Heart right ventricle (tissue), 16 donors: ENCODE measurements around the gene SMURF1. TPM values are rescaled to one million over a fixed set of nuclear protein-coding genes. Genes with fewer than 3 reads are reported as not detected.

Experiments
- ATAC-seq, 8 donors: fragments of 200-7000 bp; cut with Tn5 transposase; one replicate each; pipeline ENCODE4 v1.9.1; 2020; ENCODE audit warnings: mild to moderate bottlenecking in 8 of 8, moderate library complexity in 8 of 8, moderate number of reproducible peaks in 1 of 8
- DNase-seq, 2 donors: peaks; one replicate each; pipeline ENCODE4 v3.0.0-alpha.2; 2020
- H3K27ac ChIP-seq, 10 donors: fragments of 200-600 bp; sonication (generic) in 2 of 10; one replicate each; pipeline versions ENCODE4 v1.5.0 to v1.8.0; 2020 to 2022; ENCODE audit warnings: mild to moderate bottlenecking in 3 of 10
- H3K27me3 ChIP-seq, 7 donors: fragments of 200-600 bp; one replicate each; pipeline ENCODE4 v1.8.0; 2021 to 2022; ENCODE audit warnings: mild to moderate bottlenecking in 2 of 7
- H3K36me3 ChIP-seq, 9 donors: fragments of 200-600 bp; sonication (generic) in 1 of 9; one replicate each; pipeline versions ENCODE4 v1.5.0 to v1.8.0; 2020 to 2022; ENCODE audit warnings: mild to moderate bottlenecking in 2 of 9
- H3K4me1 ChIP-seq, 9 donors: fragments of 200-600 bp; sonication (generic) in 1 of 9; one replicate each; pipeline versions ENCODE4 v1.5.0 to v1.8.0; 2020 to 2022; ENCODE audit warnings: mild to moderate bottlenecking in 4 of 9
- H3K4me3 ChIP-seq, 10 donors: fragments of 200-600 bp; sonication (generic) in 2 of 10; one replicate each; pipeline versions ENCODE4 v1.5.0 to v1.8.0; 2020 to 2022; ENCODE audit warnings: mild to moderate bottlenecking in 7 of 10, moderate library complexity in 2 of 10
- H3K9me3 ChIP-seq, 11 donors: fragments of 200-600 bp in 10 of 11; sonication (generic) in 2 of 11; one replicate each; pipeline versions ENCODE4 v1.5.0 to v1.8.0; 2013 to 2022; ENCODE audit warnings: mild to moderate bottlenecking in 2 of 11, control low read depth in 1 of 11, moderate library complexity in 1 of 11
- CTCF ChIP-seq, 9 donors: fragments of 200-600 bp; sonication (generic) in 2 of 9; IDR thresholded peaks; one replicate each; pipeline versions ENCODE4 v1.5.0 to v1.8.0; 2021 to 2022; ENCODE audit warnings: antibody characterized with exemption in 9 of 9, mild to moderate bottlenecking in 5 of 9, moderate library complexity in 1 of 9
- WGBS, 2 donors: extraction: QIAGEN DNeasy Blood & Tissue Kit; methylation state at CpG; one replicate each; pipeline ENCODE4 v1.1.7; 2013; ENCODE audit warnings: inconsistent platforms in 1 of 2; 5-methylcytosine and 5-hydroxymethylcytosine counted together
- intact Hi-C, 10 donors: fragments of 100-400 bp; cut with DNase I; formaldehyde crosslinking; loops; one replicate each; pipeline versions ENCODE4 v1.11.1 to v1.14.2; 2022
- polyA plus RNA-seq, 2 donors: library from polyadenylated mRNA; stranded (reverse); fragments of 200-250 nt; gene quantifications; one replicate each; pipeline ENCODE4 v1.2.3, GENCODE V29; 2013
- total RNA-seq, 10 donors: library from RNA; stranded (reverse); fragmentation: NEBNext Ultra II Directional in 3 of 10; extraction: Animal tissue kit (Norgen Biotek cat#: 25700) in 3 of 10; gene quantifications; one replicate each; pipeline versions ENCODE4 v1.2.1 to v1.2.4, GENCODE V29; 2021 to 2023
- donor health status: Arrhythmogenic right ventricular cardiomyopathy.
- donor health status: ischemic (EF 13 %, LVEDD 7.1; RV severe dilation, severe dysfunction).
- donor health status: healthy with polysubstance abuse.
- donor health status: DM: no; HTN: yes; CAD: no.
- donor health status: DM: no; HTN: no; CAD: no.
- donor health status: ischemic (EF 25% LVEDD 6.9; RV normal size, moderate dysfunction).
- donor health status: ischemic (EF 25% LVEDD 5.7; RV mildly dilated, moderate dysfunction).
- donor health status: healthy.
- donor health status: DM: yes; HTN: yes; CAD: no.
- donor health status: Ischemic cardiomyopathy.
- donor health status: ischemic (EF 35%, LVEDD 5.7; RV mildly dilated, moderate dysfunction).
- donor health status: nonischemic (EF 11% LVEDD 7.7; RV severe dilation, severe dysfunction).
- donor health status: DM: yes; HTN: yes; CAD: no.
- donor health status: PGD.
- donor health status: ischemic (EF 29% LVEDD 5.4; RV normal size, mild dysfunction).
- donor health status: nonischemic (EF 23%, LVEDD 6.1; RV moderate dilation, normal function).

The SMURF1 gene
- total and polyA plus RNA-seq, 12 donors = 4.2 to 14.7 (median 10.8) TPM

GRCh38 chr7:99086944-99087343 lies 57.0 kb downstream of the SMURF1 start:
- Histone ChIP-seq H3K27ac (no peak overlapping the region), H3K9me3 (peaks cover 0 to 9% (median 0%) of the 10 kb centered on the region in 11 donors), H3K36me3 (peaks cover 0 to 10% (median 0%) of the 10 kb centered on the region in 9 donors), H3K4me1 (peaks cover 0 to 15% (median 0%) of the 10 kb centered on the region in 9 donors), H3K27me3 (no peaks in the 10 kb centered on the region), H3K4me3 (no peak overlapping the region)
- 96 to 98% methylated on average over 2 of the region's 2 CpGs for WGBS, 2 donors
- DNase-seq (no peak), ATAC-seq (no peak)
- no peak for TF ChIP-seq CTCF (IDR thresholded peaks at IDR 0.05)
- intact Hi-C loops = loop anchor here in 1 of 10 donors (10.0 kb wide), 1 partner anchor 58 kb away; the partner anchor contains the start of gene SMURF1

GRCh38 chr7:99086532-99086931 lies 57.4 kb downstream of the SMURF1 start:
- ATAC-seq = no peak
- Histone ChIP-seq H3K4me3 (no peak overlapping the region), H3K27ac (no peak overlapping the region), H3K36me3 (peaks cover 0 to 10% (median 0%) of the 10 kb centered on the region in 9 donors), H3K27me3 (no peaks in the 10 kb centered on the region), H3K4me1 (peaks cover 0 to 11% (median 0%) of the 10 kb centered on the region in 9 donors), H3K9me3 (peaks cover 0 to 9% (median 0%) of the 10 kb centered on the region in 11 donors)
- TF ChIP-seq CTCF (IDR thresholded peaks at IDR 0.05) = no peak
- intact Hi-C loops = loop anchor here in 1 of 10 donors (10.0 kb wide), 1 partner anchor 58 kb away; the partner anchor contains the start of gene SMURF1
- 94 to 97% methylated on average over 5 of the region's 5 CpGs for WGBS, 2 donors
- DNase-seq = no peak

GRCh38 chr7:99083733-99084132 lies 60.2 kb downstream of the SMURF1 start:
- H3K36me3 ChIP-seq = peaks cover 0 to 10% (median 0%) of the 10 kb centered on the region in 9 donors
- H3K4me1 ChIP-seq = peaks cover 0 to 33% (median 9%) of the 10 kb centered on the region in 9 donors
- no peak for TF ChIP-seq CTCF (IDR thresholded peaks at IDR 0.05)
- ATAC-seq (no peak), DNase-seq (no peak)
- intact Hi-C loops = loop anchor here in 1 of 10 donors (10.0 kb wide), 1 partner anchor 61 kb away; the partner anchor contains the start of gene SMURF1
- no peaks in the 10 kb centered on the region for H3K27me3 ChIP-seq
- H3K27ac ChIP-seq = no peak overlapping the region
- no peak overlapping the region for H3K4me3 ChIP-seq
- whole genome bisulfite sequencing, 2 donors = 88% methylated on average over 3 of the region's 3 CpGs
- peaks cover 0 to 9% (median 0%) of the 10 kb centered on the region in 11 donors for H3K9me3 ChIP-seq

GRCh38 chr7:99083068-99083651 lies 60.7 kb downstream of the SMURF1 start:
- peaks cover 0 to 9% (median 0%) of the 10 kb centered on the region in 11 donors for H3K9me3 ChIP-seq
- H3K27ac ChIP-seq = no peak overlapping the region
- WGBS, 2 donors = 75 to 85% methylated on average over 2 of the region's 2 CpGs
- peaks cover 0 to 10% (median 0%) of the 10 kb centered on the region in 9 donors for H3K36me3 ChIP-seq
- H3K27me3 ChIP-seq = no peaks in the 10 kb centered on the region
- no peak for DNase-seq
- intact Hi-C loops = loop anchor here in 1 of 10 donors (10.0 kb wide), 1 partner anchor 62 kb away; the partner anchor contains the start of gene SMURF1
- no peak for TF ChIP-seq CTCF (IDR thresholded peaks at IDR 0.05)
- H3K4me3 ChIP-seq = no peak overlapping the region
- ATAC-seq = no peak
- peaks cover 3 to 38% (median 10%) of the 10 kb centered on the region in 9 donors for H3K4me1 ChIP-seq
